ENCODE measurements around the gene IFT80.
A peak's percentile ranks its signal among the peaks of the same experiment; 100 is the strongest.
"Not testable (repeated sequence)": the region's sequence is repeated elsewhere in the genome, so short reads cannot be mapped to it uniquely, and the experiment has no call there.

IFT80 gene

DNA sequence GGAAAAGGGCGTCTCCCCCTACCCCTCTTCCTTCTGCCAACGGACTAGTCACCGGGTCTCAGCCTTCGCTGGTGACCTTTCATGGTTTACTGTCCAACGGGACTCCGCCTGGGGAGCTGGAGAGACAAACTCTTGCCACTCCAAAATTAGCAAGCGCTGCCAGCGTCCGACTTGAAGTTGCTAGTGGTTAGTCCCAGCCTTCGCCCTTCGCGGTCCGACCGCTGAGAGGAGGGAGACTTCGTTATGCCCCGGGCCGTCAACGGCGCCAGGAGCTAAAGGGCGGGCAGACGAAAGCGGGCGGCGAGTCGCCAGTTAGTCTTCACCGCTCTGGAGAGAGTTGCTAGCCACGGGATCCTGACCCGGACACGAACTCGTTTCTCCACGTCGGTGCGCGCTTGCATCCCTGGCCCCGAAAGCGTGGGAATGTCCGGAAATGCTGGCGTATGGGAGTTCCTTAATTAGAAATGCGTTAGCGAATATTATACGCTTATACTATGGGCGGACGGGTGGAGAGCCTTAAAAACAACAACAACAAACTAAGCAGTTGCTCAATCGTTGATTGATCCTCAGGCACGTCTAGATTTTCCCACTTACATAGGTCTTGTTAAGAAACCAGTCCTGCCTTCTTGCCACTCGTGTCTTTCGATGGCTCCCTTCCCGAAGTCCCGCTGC lies 1.1 kb upstream of the IFT80 start:
- peak; percentile 72 for DNase-seq

- DNase-seq = no peak
Measured at GRCh38 chr3:160398820-160399124, 253 bp downstream of the IFT80 start.

GRCh38 chr3:160395297-160395696 lies 3.7 kb downstream of the IFT80 start:
- peak; percentile 38 for DNase-seq

DNA sequence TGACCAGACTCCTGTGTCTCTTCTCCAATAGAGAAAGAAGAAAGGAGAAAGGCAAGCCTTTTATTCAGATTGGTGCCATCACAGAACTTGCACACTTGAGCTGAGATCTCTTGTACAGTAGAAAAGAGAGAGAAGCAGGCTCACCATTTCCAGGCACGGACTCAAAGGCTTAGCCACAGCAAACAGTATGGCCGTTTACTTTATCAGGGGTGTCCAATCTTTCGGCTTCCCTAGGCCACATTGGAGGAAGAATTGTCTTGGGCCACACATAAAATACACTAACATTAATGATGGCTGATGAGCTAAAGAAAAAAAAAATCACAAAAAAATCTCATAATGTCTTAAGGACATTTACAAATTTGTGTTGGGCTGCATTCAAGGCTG lies 5.0 kb downstream of the IFT80 start:
- DNase-seq = no peak

GRCh38 chr3:160393346-160394008 lies 5.5 kb downstream of the IFT80 start:
- DNase-seq = no peak

- DNase-seq = no peak
Measured at GRCh38 chr3:160392798-160393197, 6.2 kb downstream of the IFT80 start.

DNA sequence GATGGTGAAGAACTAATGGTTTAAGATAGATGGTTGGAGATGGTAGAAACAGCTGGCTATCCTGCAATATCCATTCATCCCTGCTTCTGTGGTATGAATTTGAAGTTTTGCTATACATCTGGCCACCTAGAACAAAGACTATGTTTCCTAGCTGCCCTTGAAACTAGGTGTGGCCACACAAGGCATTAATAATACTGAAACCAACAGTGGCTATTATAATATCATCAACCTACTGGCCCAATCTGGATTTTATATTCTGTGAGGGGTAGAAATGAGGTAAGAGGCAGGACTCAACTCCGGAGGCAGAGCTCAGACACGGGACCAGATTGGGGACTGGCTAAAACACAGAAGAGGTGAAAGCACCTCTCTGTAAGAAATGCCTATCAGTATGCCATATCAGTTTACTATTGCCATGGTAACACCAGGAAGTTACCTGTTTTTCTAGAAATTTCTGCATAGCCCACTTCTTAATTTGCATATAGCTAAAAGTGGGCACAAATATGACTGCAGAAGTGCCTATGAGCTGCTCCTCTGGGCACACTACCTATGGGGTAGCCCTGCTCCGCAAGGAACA lies 8.4 kb downstream of the IFT80 start:
- DNase-seq = no peak

GRCh38 chr3:160384639-160385318 lies 14.2 kb downstream of the IFT80 start:
- no peak for DNase-seq

DNA sequence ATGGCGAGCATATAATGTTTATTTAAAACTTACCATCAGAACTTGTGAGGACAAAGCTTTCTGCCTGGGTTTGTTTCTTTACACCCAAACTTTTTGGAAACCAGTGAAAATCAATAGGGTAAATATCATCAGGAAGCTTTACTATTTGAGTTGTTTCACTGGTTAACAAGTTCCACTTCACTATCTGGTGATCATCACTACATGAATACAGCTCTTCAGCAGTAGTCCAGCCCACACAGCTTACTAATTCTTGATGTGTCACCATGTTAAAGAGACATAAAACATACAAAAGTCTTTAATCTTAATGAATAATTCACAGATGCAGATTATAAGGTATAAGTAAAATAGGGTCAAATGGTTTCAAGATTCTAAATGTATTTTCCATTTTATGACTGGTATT lies 17.6 kb downstream of the IFT80 start:
- DNase-seq = no peak

- DNase-seq = no peak
Measured at GRCh38 chr3:160379628-160380214, 19.3 kb downstream of the IFT80 start.

DNA sequence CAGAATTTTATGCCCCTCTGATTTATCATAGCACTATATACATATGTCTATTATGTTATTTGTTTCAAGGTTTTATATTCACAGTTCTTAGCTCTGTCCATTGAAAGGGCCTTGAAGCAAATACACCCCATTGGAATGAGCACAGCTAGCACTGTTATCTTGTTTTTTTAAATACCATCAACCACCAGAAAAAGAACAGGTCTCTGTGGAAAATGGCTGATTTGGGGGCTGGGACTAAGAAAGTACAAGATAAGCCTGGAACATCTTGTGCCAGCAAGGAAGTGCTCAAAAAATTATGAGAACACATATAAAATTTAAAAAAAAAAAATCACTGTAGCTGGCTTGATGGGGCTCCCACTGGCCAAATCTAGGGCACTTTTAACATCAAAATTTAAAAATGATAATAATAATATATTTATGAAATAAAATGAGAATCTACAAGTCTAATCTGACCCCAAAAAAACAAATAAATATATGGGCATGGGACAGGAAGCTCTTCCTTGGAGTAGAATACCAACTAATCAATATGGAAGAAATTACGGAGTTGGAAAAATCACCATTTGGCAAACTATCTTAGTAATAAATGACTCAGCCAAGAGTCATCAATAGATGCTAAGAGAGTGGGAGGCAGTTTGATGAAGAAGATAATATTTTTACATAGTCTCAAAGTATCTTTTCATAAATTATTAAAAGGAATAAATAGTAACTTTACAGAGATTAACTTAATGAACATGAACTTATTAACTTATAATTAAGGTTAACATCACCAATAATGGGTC lies 20.5 kb downstream of the IFT80 start:
- no peak for DNase-seq

DNA sequence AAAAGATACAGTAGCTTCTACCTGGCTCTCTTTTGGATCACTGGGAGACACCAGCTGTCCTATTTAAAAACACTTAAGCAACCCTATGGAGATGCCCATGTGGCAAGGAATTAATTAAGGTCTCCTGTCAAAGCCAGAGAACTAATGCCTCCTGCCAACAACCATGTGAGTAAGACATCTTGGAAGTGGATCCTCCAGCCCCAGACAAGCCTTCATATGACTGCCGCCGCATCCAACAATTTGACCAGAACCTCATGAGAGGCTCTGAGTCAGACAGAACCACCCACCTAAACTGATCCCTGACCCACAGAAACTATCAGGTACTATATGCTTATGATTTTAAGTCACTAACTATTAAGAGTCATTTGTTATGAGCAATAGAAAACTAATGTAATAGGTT lies 22.3 kb downstream of the IFT80 start:
- DNase-seq = no peak

- no peak for DNase-seq
Measured at GRCh38 chr3:160374925-160375324, 24.1 kb downstream of the IFT80 start.

DNA sequence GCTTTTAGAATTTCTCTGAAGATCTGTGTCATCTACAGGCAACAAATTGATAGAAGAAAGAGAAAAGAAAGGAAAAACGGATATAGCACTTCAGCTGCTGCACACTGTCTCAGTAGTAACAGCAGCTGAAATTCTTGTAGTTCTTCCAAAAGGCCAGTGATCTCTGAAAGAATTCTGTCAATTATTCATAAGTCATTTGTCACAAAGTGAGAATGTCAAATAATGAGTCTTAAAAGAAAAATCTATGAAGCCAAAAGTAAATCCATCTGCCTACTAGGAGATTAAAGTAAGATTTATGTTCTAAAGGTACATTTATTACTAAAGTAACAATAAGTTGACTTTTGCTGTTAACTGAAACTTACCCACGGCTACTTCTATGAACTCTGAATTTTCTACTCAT lies 24.6 kb downstream of the IFT80 start:
- no peak for DNase-seq

DNA sequence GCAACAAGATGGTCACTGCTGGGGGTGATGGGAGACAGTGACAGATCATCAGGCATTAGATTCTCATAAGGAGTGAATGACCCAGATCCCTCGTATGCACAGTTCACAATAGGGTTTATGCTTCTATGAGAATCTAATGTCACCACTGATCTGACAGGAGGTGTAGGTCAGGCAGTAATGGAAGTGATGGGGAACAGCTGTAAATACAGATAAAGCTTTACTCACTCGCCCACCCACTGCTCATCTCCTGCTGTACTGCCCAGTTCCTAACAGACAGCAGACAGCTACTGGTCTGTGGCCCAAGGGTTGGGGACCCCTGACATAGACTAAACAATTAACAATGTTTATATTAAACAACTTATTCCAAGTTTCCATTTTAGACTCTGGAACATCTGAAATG lies 25.4 kb downstream of the IFT80 start:
- DNase-seq = no peak

DNA sequence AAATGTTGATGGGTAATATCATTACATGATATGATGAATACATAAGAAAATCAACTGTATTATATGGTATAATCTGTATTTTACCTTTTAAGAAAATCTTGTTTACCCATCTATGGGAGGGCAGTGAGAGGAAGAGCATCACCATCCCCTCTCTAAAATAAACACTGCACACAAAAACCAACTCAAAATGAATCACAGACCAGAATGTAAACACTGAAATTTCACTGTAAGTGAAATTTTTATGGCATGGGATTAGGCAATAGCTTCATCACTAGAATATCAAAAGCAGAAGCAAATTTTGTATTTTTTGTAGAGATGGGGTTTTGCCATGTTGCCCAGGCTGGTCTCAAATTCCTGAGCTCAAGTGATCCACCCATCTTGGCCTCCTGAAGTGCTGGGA lies 26.2 kb downstream of the IFT80 start:
- no peak for DNase-seq

DNA sequence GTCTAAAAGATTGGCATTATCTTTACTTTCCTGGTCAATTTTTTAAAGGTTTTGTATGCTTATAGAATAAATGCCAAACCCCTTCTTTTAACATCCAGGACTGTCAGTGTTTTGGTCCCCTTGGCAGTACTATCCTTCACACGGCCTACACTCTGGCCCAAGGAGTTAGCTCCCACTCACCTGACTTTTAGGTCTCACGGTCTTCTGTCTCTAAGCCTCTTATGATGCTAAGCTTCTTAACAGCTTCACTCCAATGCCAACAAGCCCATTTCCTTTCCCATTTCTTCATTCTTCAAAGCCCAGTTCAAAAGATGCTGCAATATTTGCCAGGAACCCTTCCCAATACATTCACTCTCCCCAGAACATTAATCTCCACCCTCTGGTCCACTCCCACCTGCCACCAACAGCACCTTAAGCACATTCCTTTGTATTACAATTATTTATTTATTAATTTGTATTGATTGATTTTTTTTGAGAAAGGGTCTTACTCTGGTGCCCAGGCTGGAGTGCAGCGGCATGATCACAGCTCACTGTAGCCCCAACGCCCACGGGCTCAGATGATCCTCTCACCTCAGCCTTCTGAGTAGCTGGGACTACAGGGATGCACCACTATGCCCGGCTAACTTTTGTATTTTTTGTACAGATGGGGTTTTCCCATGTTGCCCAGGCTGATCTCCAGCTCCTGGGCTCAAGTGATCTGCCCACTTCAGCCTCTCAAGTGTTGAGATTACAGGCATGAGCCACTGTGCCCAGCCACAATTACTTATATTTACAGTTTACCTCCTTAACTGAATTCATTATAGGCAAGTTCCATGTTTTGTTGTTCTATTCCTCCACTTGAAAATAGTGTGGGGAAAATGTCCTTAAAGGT lies 27.8 kb downstream of the IFT80 start:
- DNase-seq = no peak

GRCh38 chr3:160369784-160370183 lies 29.2 kb downstream of the IFT80 start:
- DNase-seq = no peak

GRCh38 chr3:160368804-160369203 lies 30.2 kb downstream of the IFT80 start:
- DNase-seq = no peak

DNA sequence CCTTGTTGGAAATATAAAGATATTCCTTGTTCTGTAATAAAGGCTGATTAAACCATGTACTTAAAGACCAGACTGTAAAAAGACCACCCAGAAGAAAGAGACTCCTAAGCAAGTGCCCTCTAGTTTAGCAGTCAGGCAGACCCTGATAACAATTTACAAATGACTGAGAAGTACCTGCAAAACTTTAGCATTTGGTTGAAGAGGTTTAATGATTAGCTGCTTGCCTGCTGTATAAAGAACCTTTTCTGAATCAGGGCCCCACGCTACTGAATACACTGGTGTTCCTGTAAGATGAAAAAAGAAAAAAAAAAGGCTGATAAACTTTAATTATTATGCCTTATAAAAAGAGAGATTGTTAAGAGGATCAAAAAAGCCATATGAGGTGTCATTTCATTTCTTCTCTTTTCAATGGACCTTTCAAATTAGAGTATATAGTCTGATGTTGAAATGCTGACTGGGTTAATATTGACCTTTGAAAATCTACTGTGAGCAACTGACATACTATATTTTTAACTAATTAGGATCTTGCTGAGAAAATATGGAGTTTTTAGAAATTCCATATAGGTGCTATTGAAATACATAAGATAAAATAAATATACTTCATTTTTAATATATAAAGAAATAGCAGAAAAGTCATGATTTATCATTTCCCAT lies 33.0 kb downstream of the IFT80 start:
- no peak for DNase-seq

GRCh38 chr3:160362896-160363295 lies 36.1 kb downstream of the IFT80 start:
- not testable (repeated sequence) for DNase-seq

Measured in NCI-H1105 treated with DMSO at 0.1 percent for 48 hours (cell line).